Measurements from ENCODE around the gene ANKRD36C.
A peak's percentile ranks its signal among the peaks of the same experiment; 100 is the strongest.
"Not testable (repeated sequence)": the region's sequence is repeated elsewhere in the genome, so short reads cannot be mapped to it uniquely, and the experiment has no call there.

Gene ANKRD36C

GRCh38 chr2:95917007-95917406 lies 74.6 kb downstream of the ANKRD36C start:
- peak; percentile 5 to 40 for DNase-seq (ENCODE audit: low read depth in 2 of 2)
- not testable (repeated sequence) for H3K4me3 ChIP-seq (replicated peaks in 1 of 2; ENCODE audit: low read depth in 2 of 2, low read length in 2 of 2)

GRCh38 chr2:95915131-95915530 lies 76.5 kb downstream of the ANKRD36C start:
- DNase-seq (ENCODE audit: low read depth in 2 of 2), result peak; percentile 11 to 33
- H3K4me3 ChIP-seq (replicated peaks in 1 of 2; ENCODE audit: low read depth in 2 of 2, low read length in 2 of 2), result not testable (repeated sequence)

GRCh38 chr2:95911431-95911830 lies 80.2 kb downstream of the ANKRD36C start:
- H3K4me3 ChIP-seq (replicated peaks in 1 of 2; ENCODE audit: low read depth in 2 of 2, low read length in 2 of 2), result not testable (repeated sequence)
- DNase-seq (ENCODE audit: low read depth in 2 of 2), result peak; percentile 68 to 79

- DNase-seq (ENCODE audit: low read depth in 2 of 2); H3K4me3 ChIP-seq (replicated peaks in 1 of 2; ENCODE audit: low read depth in 2 of 2, low read length in 2 of 2): not testable (repeated sequence)
Observed at GRCh38 chr2:95894443-95894842, 97.2 kb downstream of the ANKRD36C start.

- not testable (repeated sequence) for DNase-seq (ENCODE audit: low read depth in 2 of 2); H3K4me3 ChIP-seq (replicated peaks in 1 of 2; ENCODE audit: low read depth in 2 of 2, low read length in 2 of 2)
Observed at GRCh38 chr2:95867929-95868328, 123.7 kb downstream of the ANKRD36C start.

- DNase-seq (ENCODE audit: low read depth in 2 of 2); H3K4me3 ChIP-seq (replicated peaks in 1 of 2; ENCODE audit: low read depth in 2 of 2, low read length in 2 of 2): not testable (repeated sequence)
Observed at GRCh38 chr2:95867047-95867677, 124.5 kb downstream of the ANKRD36C start.

- H3K4me3 ChIP-seq (replicated peaks in 1 of 2; ENCODE audit: low read depth in 2 of 2, low read length in 2 of 2), result not testable (repeated sequence)
- DNase-seq (ENCODE audit: low read depth in 2 of 2), result peak in 1 of 2 donors; percentile 1
Observed at GRCh38 chr2:95862121-95862520, 129.5 kb downstream of the ANKRD36C start.

GRCh38 chr2:95836151-95836550 lies 155.5 kb downstream of the ANKRD36C start:
- no peak for TF ChIP-seq CTCF (IDR thresholded peaks at IDR 0.05; ENCODE audit: low read depth, low read length)

GRCh38 chr2:95834077-95835013 lies 157.3 kb downstream of the ANKRD36C start:
- DNase-seq (ENCODE audit: low read depth in 2 of 2); H3K4me3 ChIP-seq (replicated peaks in 1 of 2; ENCODE audit: low read depth in 2 of 2, low read length in 2 of 2): not testable (repeated sequence)

More at GRCh38 chr2:95836151-95836550, 155.5 kb downstream of the ANKRD36C start:
- DNase-seq (ENCODE audit: low read depth in 2 of 2), result no peak
- H3K4me3 ChIP-seq (replicated peaks in 1 of 2; ENCODE audit: low read depth in 2 of 2, low read length in 2 of 2), result no peak overlapping the region

GRCh38 chr2:95824218-95824617 lies 167.4 kb downstream of the ANKRD36C start:
- not testable (repeated sequence) for DNase-seq (ENCODE audit: low read depth in 2 of 2); H3K4me3 ChIP-seq (replicated peaks in 1 of 2; ENCODE audit: low read depth in 2 of 2, low read length in 2 of 2)

GRCh38 chr2:95817521-95817920 lies 174.1 kb downstream of the ANKRD36C start:
- H3K4me3 ChIP-seq (replicated peaks in 1 of 2; ENCODE audit: low read depth in 2 of 2, low read length in 2 of 2); DNase-seq (ENCODE audit: low read depth in 2 of 2): not testable (repeated sequence)

GRCh38 chr2:95813311-95813710 lies 178.3 kb downstream of the ANKRD36C start:
- peak; percentile 55 to 68 for DNase-seq (ENCODE audit: low read depth in 2 of 2)
- H3K4me3 ChIP-seq (replicated peaks in 1 of 2; ENCODE audit: low read depth in 2 of 2, low read length in 2 of 2), result not testable (repeated sequence)

- DNase-seq (ENCODE audit: low read depth in 2 of 2), result no peak
- TF ChIP-seq CTCF (IDR thresholded peaks at IDR 0.05; ENCODE audit: low read depth, low read length), result no peak
Observed at GRCh38 chr2:95799892-95800291, 191.7 kb downstream of the ANKRD36C start.

GRCh38 chr2:95799147-95799889 lies 192.3 kb downstream of the ANKRD36C start:
- not testable (repeated sequence) for H3K4me3 ChIP-seq (replicated peaks in 1 of 2; ENCODE audit: low read depth in 2 of 2, low read length in 2 of 2)

More at GRCh38 chr2:95799892-95800291, 191.7 kb downstream of the ANKRD36C start:
- no peak overlapping the region for H3K4me3 ChIP-seq (replicated peaks in 1 of 2; ENCODE audit: low read depth in 2 of 2, low read length in 2 of 2)

GRCh38 chr2:95796249-95797099 lies 195.2 kb downstream of the ANKRD36C start:
- DNase-seq (ENCODE audit: low read depth in 2 of 2); H3K4me3 ChIP-seq (replicated peaks in 1 of 2; ENCODE audit: low read depth in 2 of 2, low read length in 2 of 2): not testable (repeated sequence)

More at GRCh38 chr2:95799147-95799889, 192.3 kb downstream of the ANKRD36C start:
- not testable (repeated sequence) for DNase-seq (ENCODE audit: low read depth in 2 of 2)
